K562 (cell line): Measurements from ENCODE around the gene LRRC71. TPM values are rescaled to one million over a fixed set of nuclear protein-coding genes. Genes with fewer than 3 reads are reported as not detected.
A peak's percentile ranks its signal among the peaks of the same experiment; 100 is the strongest.

Experiments used
- EP400 ChIP-seq: fragments of 450-650 bp; IDR thresholded peaks from 2 replicates; pipeline ENCODE4 v1.6.1; 2017; ENCODE audit warnings: antibody characterized with exemption, mild to moderate bottlenecking, moderate library complexity
- GTF3C2 ChIP-seq: IDR thresholded peaks from 3 replicates; pipeline ENCODE4 v1.6.1; 2011; ENCODE audit warnings: borderline replicate concordance, mild to moderate bottlenecking, moderate library complexity; ENCODE audit not compliant: insufficient read length; ENCODE audit errors: extremely low read depth
- HCFC1 ChIP-seq: IDR thresholded peaks from 2 replicates; pipeline ENCODE4 v1.6.1; 2012; ENCODE audit warnings: low read depth, low read length, improper control_type of control experiment
- HMBOX1 ChIP-seq: sonication (generic); IDR thresholded peaks from 2 replicates; pipeline ENCODE4 v1.6.1; 2016
- MIER1 ChIP-seq: fragments of 450-650 bp; IDR thresholded peaks from 2 replicates; pipeline ENCODE4 v1.6.1; 2016; ENCODE audit warnings: antibody characterized with exemption, mild to moderate bottlenecking, low read depth
- NFYB ChIP-seq: IDR thresholded peaks from 2 replicates; pipeline ENCODE4 v1.6.1; 2011; ENCODE audit warnings: mild to moderate bottlenecking, moderate library complexity; ENCODE audit not compliant: insufficient read length; ENCODE audit errors: extremely low read depth
- POLR2G ChIP-seq: fragments of 200-400 bp; formaldehyde crosslinking; IDR thresholded peaks from 2 replicates; pipeline ENCODE4 v1.6.1; 2017; ENCODE audit warnings: low read depth, mild to moderate bottlenecking, antibody characterized with exemption, low read length, moderate library complexity
- RAD21 ChIP-seq, 2 experiments: fragments of 250-450 bp in 1 of 2; fragments of 450-650 bp in 1 of 2; sonication (Bioruptor Pico) in 1 of 2; formaldehyde crosslinking in 1 of 2; IDR thresholded peaks in 1 of 2; conservative IDR thresholded peaks in 1 of 2; 2 replicates each; pipeline versions ENCODE4 v1.4.0 to v1.8.0; 2020 to 2022; ENCODE audit warnings: mild to moderate bottlenecking in 2 of 2, moderate library complexity in 1 of 2
- SAFB2 ChIP-seq: fragments of 200-400 bp; formaldehyde crosslinking; IDR thresholded peaks from 2 replicates; pipeline ENCODE4 v1.6.1; 2018; ENCODE audit warnings: borderline replicate concordance, low read length, low read depth, moderate library complexity; ENCODE audit not compliant: severe bottlenecking
- STAG1 ChIP-seq: sonication (generic); formaldehyde crosslinking; IDR thresholded peaks from 2 replicates; pipeline ENCODE4 v1.5.0; 2020; ENCODE audit warnings: missing genetic modification reagents, borderline replicate concordance
- TBP ChIP-seq: optimal IDR thresholded peaks from 2 replicates; pipeline ENCODE3; 2011; ENCODE audit warnings: low read depth, low read length, improper control_type of control experiment
- TGIF2 ChIP-seq: sonication (generic); formaldehyde crosslinking; IDR thresholded peaks from 2 replicates; pipeline ENCODE4 v1.8.1; 2022; ENCODE audit warnings: mild to moderate bottlenecking, missing genetic modification reagents, moderate library complexity
- ZEB2 ChIP-seq: fragments of 450-650 bp; IDR thresholded peaks from 2 replicates; pipeline ENCODE4 v1.6.1; 2016
- ZNF407 ChIP-seq: fragments of 450-650 bp; IDR thresholded peaks from 2 replicates; pipeline ENCODE4 v1.6.1; 2016; ENCODE audit warnings: low read depth
- ZNF830 ChIP-seq: fragments of 250-450 bp; sonication (Bioruptor Pico); IDR thresholded peaks from 2 replicates; pipeline ENCODE4 v1.5.0; 2021; ENCODE audit warnings: mild to moderate bottlenecking
- polyA plus RNA-seq, 8 experiments: library from polyadenylated mRNA; depleted of rRNA in 4 of 8; stranded (reverse) in 5 of 8; unstranded in 3 of 8; fragments of >200 nt; fragmentation: Nextera tagmentation in 2 of 8; fragmentation: Illumina TruSeq in 1 of 8; extraction: Ambion mirVana in 2 of 8; extraction: Trizol in 1 of 8; gene quantifications; 2 replicates each; pipeline versions ENCODE4 v1.2.1 to v1.2.3, GENCODE V29; 2011 to 2014; ENCODE audit warnings: inconsistent platforms in 1 of 8, missing spikeins in 1 of 8
- total RNA-seq, 7 experiments: library from RNA; depleted of rRNA in 6 of 7; stranded (reverse); fragments of >200 nt in 6 of 7; fragmentation: Illumina TruSeq in 2 of 7; extraction: Trizol in 2 of 7; gene quantifications; 2 replicates each; pipeline versions ENCODE4 v1.2.1 to v1.2.3, GENCODE V29; 2011 to 2021; ENCODE audit warnings: low replicate concordance in 1 of 7

Gene LRRC71
- total and polyA plus RNA-seq, 9 of the 15 experiments (the other 6 are each of a cell fraction or from before 2014, with no cell fraction given): 0.06 to 1.2 (median 0.51) TPM; not detected in 1

GRCh38 chr1:156892190-156893047 is 28.0 kb upstream of the LRRC71 start (continued):
- TF ChIP-seq GTF3C2 (no peak), TBP (peak; percentile 8), POLR2G (peak; percentile 49; the same call in 1 of the 2 replicates), RAD21 (CRISPR knock-in tag; conservative IDR thresholded peaks at IDR 0.05 in 1 of 2, IDR thresholded peaks at IDR 0.05 in 1 of 2) (peak; percentile 87 to 93), SAFB2 (no peak), ZEB2 (no peak), TGIF2 (CRISPR knock-in tag) (no peak), HMBOX1 (no peak), MIER1 (no peak), ZNF830 (CRISPR knock-in tag) (no peak), NFYB (no peak), ZNF407 (no peak), EP400 (peak; percentile 54; the same call in 1 of the 2 replicates), STAG1 (CRISPR knock-in tag) (peak; percentile 43; the same call in 1 of the 2 replicates), HCFC1 (0 out of 2 replicates have a peak, but pooled peaks have one; percentile 36)
